Nephron (organoid): ENCODE data around the gene CCDC120.

Experiments
- H3K27ac Mint-ChIP-seq, 3 experiments: 2 replicates each; pipeline ENCODE4 v1.8.0; 2020; ENCODE audit warnings: mixed read lengths in 3 of 3, mild to moderate bottlenecking in 2 of 3, moderate library complexity in 1 of 3
- H3K27me3 Mint-ChIP-seq: 2 replicates; pipeline ENCODE4 v1.8.0; 2021; ENCODE audit warnings: low read depth, mild to moderate bottlenecking, moderate library complexity, mixed read lengths
- H3K36me3 Mint-ChIP-seq: 2 replicates; pipeline ENCODE4 v1.8.0; 2020; ENCODE audit warnings: low read depth, mixed read lengths
- H3K4me1 Mint-ChIP-seq: 2 replicates; pipeline ENCODE4 v1.8.0; 2020; ENCODE audit warnings: mixed read lengths
- H3K4me3 Mint-ChIP-seq, 3 experiments: 2 replicates each; pipeline ENCODE4 v1.8.0; 2020; ENCODE audit warnings: mild to moderate bottlenecking in 3 of 3, mixed read lengths in 3 of 3, moderate library complexity in 2 of 3
- H3K9me3 Mint-ChIP-seq: 2 replicates; pipeline ENCODE4 v1.8.0; 2020; ENCODE audit warnings: mixed read lengths
- CTCF ChIP-seq, 3 experiments: fragments of 200-600 bp; sonication (generic); IDR thresholded peaks; one replicate each; pipeline ENCODE4 v1.5.0; 2021; ENCODE audit warnings: antibody characterized with exemption in 3 of 3; ENCODE audit not compliant: unreplicated experiment in 3 of 3

The CCDC120 gene

GRCh38 chrX:49079489-49080428, 21.0 kb downstream of the CCDC120 start, which contains the start of gene WDR45:
Gene WDR45 (minus strand): TSS chrX:49079887. CDS start chrX:49078095, 1,792 bp downstream.
- peak within 1 kb of the TSS; percentile 94 to 97 (median 95) for H3K4me3 Mint-ChIP-seq
- H3K4me1 Mint-ChIP-seq, result peaks cover 8% of the 10 kb centered on the region
- H3K36me3 Mint-ChIP-seq, result peaks cover 6% of the 10 kb centered on the region
- peaks cover 4% of the 10 kb centered on the region for H3K27me3 Mint-ChIP-seq
- TF ChIP-seq CTCF (IDR thresholded peaks at IDR 0.05; ENCODE audit: unreplicated experiment in 3 of 3), result no peak
- H3K9me3 Mint-ChIP-seq, result peaks cover 12% of the 10 kb centered on the region
- peak within 1 kb of the TSS; percentile 96 to 97 (median 96) for H3K27ac Mint-ChIP-seq

- peaks cover 12% of the 10 kb centered on the region for H3K9me3 Mint-ChIP-seq
- peaks cover 4% of the 10 kb centered on the region for H3K27me3 Mint-ChIP-seq
- H3K4me3 Mint-ChIP-seq, result peak overlapping the region; percentile 37 to 61 (median 53)
- peak overlapping the region in 2 of 3 experiments; percentile 3 to 59 for H3K27ac Mint-ChIP-seq
- H3K4me1 Mint-ChIP-seq, result peaks cover 8% of the 10 kb centered on the region
- TF ChIP-seq CTCF (IDR thresholded peaks at IDR 0.05; ENCODE audit: unreplicated experiment in 3 of 3), result no peak
- peaks cover 6% of the 10 kb centered on the region for H3K36me3 Mint-ChIP-seq
Observed at GRCh38 chrX:49082271-49082871, 23.6 kb downstream of the CCDC120 start.

- no peaks in the 10 kb centered on the region for H3K4me1 Mint-ChIP-seq
- no peak for TF ChIP-seq CTCF (IDR thresholded peaks at IDR 0.05; ENCODE audit: unreplicated experiment in 3 of 3)
- H3K27ac Mint-ChIP-seq, result no peak overlapping the region
- no peak overlapping the region for H3K4me3 Mint-ChIP-seq
- no peaks in the 10 kb centered on the region for H3K27me3 Mint-ChIP-seq
- peaks cover 2% of the 10 kb centered on the region for H3K9me3 Mint-ChIP-seq
- H3K36me3 Mint-ChIP-seq, result no peaks in the 10 kb centered on the region
Observed at GRCh38 chrX:49089553-49089952, 30.8 kb downstream of the CCDC120 start.

- TF ChIP-seq CTCF (IDR thresholded peaks at IDR 0.05; ENCODE audit: unreplicated experiment in 3 of 3), result no peak
- Mint-ChIP-seq H3K4me3 (no peak overlapping the region), H3K4me1 (no peaks in the 10 kb centered on the region), H3K27me3 (no peaks in the 10 kb centered on the region), H3K9me3 (peaks cover 3% of the 10 kb centered on the region), H3K36me3 (no peaks in the 10 kb centered on the region), H3K27ac (no peak overlapping the region)
Observed at GRCh38 chrX:49096419-49096818, 37.6 kb downstream of the CCDC120 start.

- TF ChIP-seq CTCF (IDR thresholded peaks at IDR 0.05; ENCODE audit: unreplicated experiment in 3 of 3), result no peak
- Mint-ChIP-seq H3K36me3 (peaks cover 3% of the 10 kb centered on the region), H3K27me3 (no peaks in the 10 kb centered on the region), H3K4me3 (peak overlapping the region; percentile 86 to 93 (median 90)), H3K4me1 (no peaks in the 10 kb centered on the region), H3K9me3 (peaks cover 7% of the 10 kb centered on the region), H3K27ac (peak overlapping the region; percentile 38 to 75 (median 74))
Observed at GRCh38 chrX:49100704-49101628, 42.2 kb downstream of the CCDC120 start.
